MM.1S (cell line): ENCODE measurements around the gene CREB5.

Experiments used
- CTCF ChIP-seq: fragments of 300-600 bp; sonication (generic); IDR thresholded peaks from 2 replicates; pipeline ENCODE4 v1.5.1; 2016; ENCODE audit warnings: antibody characterized with exemption, low read length, mixed read lengths
- EZH2 ChIP-seq: fragments of 300-600 bp; sonication (generic); optimal IDR thresholded peaks from 2 replicates; pipeline ENCODE3; 2017; ENCODE audit warnings: low read depth, mild to moderate bottlenecking, antibody characterized with exemption, low read length, mixed read lengths
- EZH2phosphoT487 ChIP-seq: fragments of 300-600 bp; sonication (generic); IDR thresholded peaks from 2 replicates; pipeline ENCODE4 v1.6.1; 2018; ENCODE audit warnings: antibody characterized with exemption, low read length

- no peak for TF ChIP-seq EZH2phosphoT487
- no peak for TF ChIP-seq CTCF
- TF ChIP-seq EZH2 = no peak
Observed at GRCh38 chr7:28758186-28758585, 345.9 kb downstream of the CREB5 start.
